Lung (tissue), 12 donors: Measurements from ENCODE around the gene ZNF544. TPM values are rescaled to one million over a fixed set of nuclear protein-coding genes. Genes with fewer than 3 reads are reported as not detected.
A peak's percentile ranks its signal among the peaks of the same experiment; 100 is the strongest.

Source experiments
- ATAC-seq: fragments of 200-7000 bp; cut with Tn5 transposase; one replicate; pipeline ENCODE4 v1.9.1; 2020; ENCODE audit warnings: moderate number of reproducible peaks; ENCODE audit not compliant: insufficient read depth, low FRiP score
- DNase-seq, 3 donors: peaks; one replicate each; pipeline ENCODE4 v3.0.0-alpha.2; 2013 to 2017
- H3K27ac ChIP-seq, 2 donors: one replicate each; pipeline ENCODE4 v1.5.1; 2013; ENCODE audit warnings: mild to moderate bottlenecking in 2 of 2, moderate library complexity in 2 of 2, control low read depth in 1 of 2, inconsistent platforms in 1 of 2, low read depth in 1 of 2, low read length in 1 of 2
- H3K27me3 ChIP-seq, 3 donors: one replicate each; pipeline ENCODE4 v1.5.1; 2013; ENCODE audit warnings: low read length in 2 of 3; ENCODE audit not compliant: control insufficient read depth in 3 of 3, insufficient read depth in 3 of 3
- H3K36me3 ChIP-seq, 4 donors: one replicate each; pipeline ENCODE4 v1.5.1; 2013; ENCODE audit warnings: low read length in 4 of 4, mild to moderate bottlenecking in 1 of 4, moderate library complexity in 1 of 4; ENCODE audit not compliant: control insufficient read depth in 4 of 4, insufficient read depth in 4 of 4
- H3K4me1 ChIP-seq, 5 donors: one replicate each; pipeline ENCODE4 v1.5.1; 2013; ENCODE audit warnings: low read length in 5 of 5, mild to moderate bottlenecking in 2 of 5, moderate library complexity in 1 of 5; ENCODE audit not compliant: control insufficient read depth in 5 of 5, insufficient read depth in 5 of 5
- H3K4me3 ChIP-seq: one replicate; pipeline ENCODE4 v1.5.1; 2013; ENCODE audit warnings: mild to moderate bottlenecking, control low read depth, moderate library complexity
- H3K9ac ChIP-seq, 2 donors: one replicate each; pipeline ENCODE4 v1.5.1; 2013; ENCODE audit warnings: low read length in 2 of 2, control low read depth in 1 of 2; ENCODE audit not compliant: insufficient read depth in 1 of 2
- H3K9me3 ChIP-seq, 4 donors: one replicate each; pipeline ENCODE4 v1.5.1; 2013; ENCODE audit warnings: low read length in 3 of 4, mild to moderate bottlenecking in 1 of 4, moderate library complexity in 1 of 4; ENCODE audit not compliant: control insufficient read depth in 4 of 4, insufficient read depth in 3 of 4
- CTCF ChIP-seq: IDR thresholded peaks from 2 replicates; pipeline ENCODE4 v1.5.1; 2012; ENCODE audit warnings: mild to moderate bottlenecking; ENCODE audit errors: control extremely low read depth, extremely low read depth
- WGBS, 2 donors: extraction: QIAGEN DNeasy Blood & Tissue Kit; methylation state at CpG; one replicate each; pipeline ENCODE4 v1.1.7; 2013; 5-methylcytosine and 5-hydroxymethylcytosine counted together
- polyA plus RNA-seq, 2 donors: library from polyadenylated mRNA; stranded (reverse); fragments of 200-250 nt; gene quantifications; one replicate each; pipeline ENCODE4 v1.2.1, GENCODE V29; 2013
- total RNA-seq, 2 donors: library from RNA; depleted of rRNA in 1 of 2; stranded (reverse); fragments of >200 nt in 1 of 2; gene quantifications; one replicate each; pipeline ENCODE4 v1.2.1, GENCODE V29; 2014 to 2021
- donor health status: control.
- donor health status: control.
- donor health status: Bipolar disorder and iron deficiency.
- donor health status: healthy.
- donor health status: DM: yes; HTN: yes; CAD: no.

ZNF544 gene
- total and polyA plus RNA-seq, 4 donors = 9.6 to 41.6 (median 16.7) TPM

- TF ChIP-seq CTCF = no peak
- Histone ChIP-seq H3K27me3 (no peaks in the 10 kb centered on the region), H3K27ac (peak within 1 kb of the TSS; percentile 90 to 92), H3K9me3 (peaks cover 0 to 9% (median 6%) of the 10 kb centered on the region in 4 donors), H3K9ac (peak within 1 kb of the TSS; percentile 87 to 92), H3K36me3 (peaks cover 0 to 38% (median 19%) of the 10 kb centered on the region in 4 donors), H3K4me3 (peak within 1 kb of the TSS; percentile 87), H3K4me1 (peaks cover 0 to 9% (median 8%) of the 10 kb centered on the region in 5 donors)
- DNase-seq (peak; percentile 99), ATAC-seq (peak; percentile 96)
- 0% methylated on average over 42 of the region's 42 CpGs for WGBS, 2 donors
These were observed 49.9 kb downstream of the ZNF544 start, which contains the start of gene ZNF8 for GRCh38 chr19:58278541-58279041. Gene ZNF8 (plus strand): TSS chr19:58278955. CDS start chr19:58279082, 127 bp downstream.

DNA sequence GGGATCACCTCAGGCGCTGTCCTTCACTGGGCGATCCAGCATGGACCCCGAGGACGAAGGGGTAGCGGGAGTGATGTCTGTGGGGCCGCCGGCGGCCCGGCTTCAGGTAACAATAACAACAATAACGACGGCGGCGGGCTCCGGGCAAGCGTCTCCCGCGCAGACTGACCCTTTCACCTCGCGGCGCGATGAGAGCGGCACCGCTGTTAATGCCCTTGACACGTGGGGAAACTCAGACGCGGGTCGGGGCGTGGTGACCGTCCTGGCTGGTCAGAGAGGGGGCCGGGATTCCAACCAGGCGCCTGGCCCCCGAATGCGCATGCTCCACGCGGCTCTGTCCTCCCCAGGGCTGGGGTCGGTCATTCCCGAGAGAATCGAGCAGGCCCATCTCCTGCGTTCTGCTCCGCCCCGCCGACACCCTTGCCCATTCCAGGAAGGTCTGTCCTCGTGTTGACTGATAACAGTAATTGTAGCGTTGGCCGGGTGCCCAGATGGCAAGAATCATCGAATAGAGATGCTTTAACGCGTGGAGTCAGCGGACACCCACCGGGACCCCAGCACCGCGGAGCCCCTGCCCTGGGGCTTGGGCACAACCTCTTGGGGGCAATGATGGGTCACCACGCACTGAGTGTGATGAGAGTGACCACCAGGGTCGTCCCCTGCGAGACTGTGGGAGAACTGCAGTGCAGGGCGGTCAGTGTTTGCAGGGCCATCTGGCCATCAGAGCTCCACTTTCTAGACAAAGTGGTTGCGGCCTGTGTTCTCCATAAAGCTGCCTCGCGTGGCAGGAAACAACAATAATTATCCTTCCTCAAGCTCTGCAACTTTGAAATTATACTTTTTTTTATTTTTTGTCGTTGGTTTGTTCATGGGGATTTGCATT is 50.6 kb downstream of the ZNF544 start:
- peak overlapping the region; percentile 73 to 92 for H3K9ac ChIP-seq
- H3K4me1 ChIP-seq = peaks cover 0 to 9% (median 8%) of the 10 kb centered on the region in 5 donors
- TF ChIP-seq CTCF = no peak
- peak overlapping the region; percentile 90 to 92 for H3K27ac ChIP-seq
- H3K36me3 ChIP-seq = peaks cover 0 to 39% (median 18%) of the 10 kb centered on the region in 4 donors
- peak; percentile 84 to 89 (median 89) for DNase-seq
- 2 to 5% methylated on average over 58 to 60 of the region's 60 CpGs for WGBS, 2 donors
- H3K9me3 ChIP-seq = peaks cover 0 to 7% (median 5%) of the 10 kb centered on the region in 4 donors
- no peaks in the 10 kb centered on the region for H3K27me3 ChIP-seq
- H3K4me3 ChIP-seq = peak overlapping the region; percentile 87
- ATAC-seq = peak; percentile 44

GRCh38 chr19:58279925-58280316 is 51.2 kb downstream of the ZNF544 start:
- H3K27ac ChIP-seq = no peak overlapping the region
- peaks cover 0 to 6% (median 4%) of the 10 kb centered on the region in 4 donors for H3K9me3 ChIP-seq
- 80 to 81% methylated on average over 4 of the region's 4 CpGs for WGBS, 2 donors

More at GRCh38 chr19:58279925-58280316, 51.2 kb downstream of the ZNF544 start:
- Histone ChIP-seq H3K27me3 (no peaks in the 10 kb centered on the region), H3K9ac (peak overlapping the region in 1 of 2 donors; percentile 73), H3K4me3 (no peak overlapping the region), H3K36me3 (peaks cover 0 to 34% (median 16%) of the 10 kb centered on the region in 4 donors), H3K4me1 (peaks cover 0 to 9% (median 8%) of the 10 kb centered on the region in 5 donors)
- no peak for DNase-seq
- TF ChIP-seq CTCF = no peak
- ATAC-seq = no peak
